ENCODE measurements around the gene TEX11.

- TF ChIP-seq CTCF (tag by site-specific recombination; IDR thresholded peaks at IDR 0.05) (no peak), ZNF174 (tag by site-specific recombination; IDR thresholded peaks at IDR 0.05) (no peak), ZFP41 (tag by site-specific recombination; IDR thresholded peaks at IDR 0.05; ENCODE audit: borderline replicate concordance) (no peak), ZNF792 (tag by site-specific recombination; IDR thresholded peaks at IDR 0.05) (no peak), PRDM4 (tag by site-specific recombination; IDR thresholded peaks at IDR 0.05) (no peak), ZNF18 (tag by site-specific recombination; IDR thresholded peaks at IDR 0.05) (no peak), OSR2 (tag by site-specific recombination; IDR thresholded peaks at IDR 0.05) (no peak), ZNF558 (tag by site-specific recombination; IDR thresholded peaks at IDR 0.05) (no peak), YY1 (tag by site-specific recombination; IDR thresholded peaks at IDR 0.05) (no peak), GLI4 (tag by site-specific recombination; IDR thresholded peaks at IDR 0.05) (no peak), ZBTB7A (tag by site-specific recombination; IDR thresholded peaks at IDR 0.05; ENCODE audit: low read depth) (no peak), PBX3 (CRISPR knock-in tag; IDR thresholded peaks at IDR 0.05) (no peak)
These were observed 426.2 kb downstream of the TEX11 start for GRCh38 chrX:70482300-70482699.
